GM21515 (cell line): Measurements from ENCODE around the gene LAD1.

Experiments used
- ATAC-seq: cut with Tn5 transposase; IDR thresholded peaks from one replicate; pipeline ENCODE4 v1.9.1; 2021; ENCODE audit not compliant: unreplicated experiment

LAD1 gene

DNA sequence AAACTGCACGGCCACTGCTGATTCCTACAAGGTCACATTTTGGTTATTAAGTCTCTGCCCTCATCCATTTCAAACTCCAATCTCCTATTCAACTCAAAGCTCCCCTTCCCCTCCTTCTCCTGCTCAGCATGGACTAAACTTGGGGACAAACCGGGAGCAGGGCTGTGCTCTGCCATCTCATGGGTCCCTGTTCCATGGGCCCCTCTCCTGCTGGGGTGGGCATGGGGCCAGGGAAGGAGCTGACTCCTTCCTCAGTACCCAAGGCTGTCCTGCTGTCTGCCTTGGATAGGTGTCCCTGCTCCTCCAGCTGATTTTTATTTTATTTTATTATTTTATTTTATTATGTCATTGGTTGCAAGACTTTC is 48.8 kb downstream of the LAD1 start:
- ATAC-seq, result no peak

DNA sequence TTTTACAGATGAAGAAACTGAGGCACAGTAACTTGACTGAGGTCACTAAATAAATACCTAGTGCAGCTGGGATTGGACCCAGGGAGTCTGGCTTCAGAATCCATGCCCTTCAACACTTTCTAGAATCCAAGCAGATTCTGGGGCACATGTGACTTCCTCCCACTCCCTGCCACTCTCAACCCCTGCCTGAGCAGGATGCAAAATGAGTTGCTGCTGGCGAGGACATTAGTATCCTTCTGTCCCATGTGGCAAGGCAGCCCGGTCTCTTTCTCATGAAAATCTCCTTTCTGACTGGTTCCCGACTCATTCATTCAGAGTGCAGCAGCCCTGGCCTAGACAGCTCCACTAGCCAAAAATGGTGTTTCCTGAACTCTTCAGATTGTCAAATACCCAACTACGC is 50.0 kb downstream of the LAD1 start:
- ATAC-seq, result no peak

DNA sequence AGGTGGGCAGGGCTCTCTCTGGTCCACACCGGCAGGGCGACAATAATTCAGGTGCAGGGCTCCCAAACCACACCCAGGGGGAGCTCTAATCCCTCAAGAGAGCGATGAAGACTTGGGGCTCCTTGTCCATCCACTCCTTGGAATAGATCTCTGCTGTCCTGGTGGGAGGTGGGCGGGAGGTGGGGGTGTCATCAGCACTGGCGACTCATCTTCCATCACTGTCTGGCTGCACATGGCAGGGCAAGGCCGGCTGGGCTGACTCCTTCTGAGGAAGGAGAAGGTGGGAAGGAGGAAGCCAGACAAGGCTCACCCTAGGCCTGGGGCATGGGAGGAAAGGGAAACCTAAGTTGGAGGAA is 50.9 kb downstream of the LAD1 start:
- ATAC-seq, result no peak

DNA sequence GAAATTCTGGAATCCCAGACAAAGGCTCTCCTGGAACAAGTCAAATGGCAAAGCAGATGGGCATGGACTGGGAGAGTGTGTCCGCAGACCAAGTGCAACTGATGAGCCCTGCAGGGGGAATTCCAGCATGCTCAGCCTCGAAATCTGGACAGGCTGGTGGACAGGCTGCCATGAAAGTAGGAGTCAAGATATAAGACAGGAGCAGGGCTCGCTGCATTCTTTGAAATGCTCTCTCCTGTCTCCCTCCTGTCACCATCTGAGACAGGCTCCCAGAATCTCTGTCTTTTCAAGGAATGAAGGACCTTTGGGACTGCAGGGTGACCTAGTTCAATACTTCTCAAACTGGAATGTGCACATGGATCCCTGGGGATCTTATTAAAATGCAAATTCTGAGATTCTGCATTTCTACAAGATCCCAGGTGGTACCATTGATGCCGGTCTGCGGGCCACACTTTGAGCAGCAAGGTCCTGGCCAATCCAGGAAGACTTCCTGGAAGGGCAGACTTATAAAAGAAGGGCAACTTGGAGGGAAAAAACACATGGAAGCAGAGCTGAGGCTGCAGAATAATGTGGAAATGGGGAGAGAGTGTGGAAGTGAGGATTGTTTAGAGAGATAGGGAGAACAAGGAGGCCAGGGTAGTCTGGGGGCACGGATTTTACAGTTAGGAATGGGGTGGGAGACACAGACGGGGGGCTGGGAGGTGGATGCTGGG is 51.5 kb downstream of the LAD1 start:
- no peak for ATAC-seq

DNA sequence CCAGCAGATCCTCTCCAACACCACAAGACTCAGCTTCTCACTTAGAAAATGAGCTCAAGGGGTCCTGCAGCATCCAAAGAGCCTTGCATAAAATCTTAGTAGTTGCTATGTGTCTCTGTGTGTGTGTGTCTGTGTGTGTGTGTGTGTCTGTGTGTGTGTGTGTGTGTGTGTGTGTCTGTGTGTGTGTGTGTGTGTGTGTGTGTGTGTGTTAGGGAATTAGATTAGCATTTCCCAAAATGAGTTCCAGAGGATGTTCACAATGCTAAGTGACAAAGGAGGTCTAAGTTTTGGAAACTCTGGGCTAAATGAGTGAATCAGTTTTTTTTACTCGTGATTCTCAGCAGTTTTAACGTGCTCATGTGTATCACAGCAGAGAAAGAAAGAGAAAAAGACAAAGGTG is 52.1 kb downstream of the LAD1 start:
- ATAC-seq, result no peak

DNA sequence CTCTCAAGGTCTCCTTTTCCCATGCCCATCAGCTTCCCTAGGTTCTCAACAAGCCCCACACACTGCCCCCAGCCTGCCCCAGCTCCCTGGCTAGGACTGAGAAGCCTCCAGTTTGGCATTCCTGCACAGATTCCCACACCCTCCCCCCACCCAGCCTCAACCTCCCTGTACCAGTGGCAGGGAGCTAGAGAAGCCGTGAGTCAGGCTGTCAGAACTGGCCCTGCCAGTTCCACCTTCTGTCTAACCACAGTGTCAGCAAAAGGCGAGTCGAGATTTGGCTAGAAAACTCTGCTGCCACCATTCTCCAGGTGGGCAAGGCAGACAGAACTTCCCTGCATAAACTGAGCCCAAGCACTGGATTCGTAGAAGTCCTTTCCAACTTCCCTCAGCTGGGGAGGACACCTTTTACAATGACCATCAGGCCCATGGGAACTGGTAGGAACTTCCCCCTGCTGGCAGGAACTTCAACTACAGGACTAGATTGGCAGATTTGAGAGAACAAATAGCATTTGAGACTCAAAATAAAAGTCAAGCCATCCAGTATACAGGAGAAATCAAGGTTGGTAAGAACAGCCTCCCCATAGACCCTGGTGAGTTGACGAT is 52.7 kb downstream of the LAD1 start:
- no peak for ATAC-seq

DNA sequence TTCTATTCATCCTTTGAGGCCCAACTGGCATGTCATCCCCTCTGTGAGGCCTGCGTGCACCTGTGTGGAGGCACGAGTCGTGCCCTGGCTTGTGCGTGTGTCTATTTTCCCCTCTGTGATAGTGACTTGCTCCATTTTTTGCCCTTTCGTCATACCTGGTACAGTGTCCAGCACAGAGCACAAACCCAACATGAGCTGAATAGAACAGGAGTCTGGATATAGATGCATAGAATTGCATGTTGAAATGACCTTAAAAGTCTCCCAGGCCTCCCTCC is 54.1 kb downstream of the LAD1 start:
- ATAC-seq, result no peak

DNA sequence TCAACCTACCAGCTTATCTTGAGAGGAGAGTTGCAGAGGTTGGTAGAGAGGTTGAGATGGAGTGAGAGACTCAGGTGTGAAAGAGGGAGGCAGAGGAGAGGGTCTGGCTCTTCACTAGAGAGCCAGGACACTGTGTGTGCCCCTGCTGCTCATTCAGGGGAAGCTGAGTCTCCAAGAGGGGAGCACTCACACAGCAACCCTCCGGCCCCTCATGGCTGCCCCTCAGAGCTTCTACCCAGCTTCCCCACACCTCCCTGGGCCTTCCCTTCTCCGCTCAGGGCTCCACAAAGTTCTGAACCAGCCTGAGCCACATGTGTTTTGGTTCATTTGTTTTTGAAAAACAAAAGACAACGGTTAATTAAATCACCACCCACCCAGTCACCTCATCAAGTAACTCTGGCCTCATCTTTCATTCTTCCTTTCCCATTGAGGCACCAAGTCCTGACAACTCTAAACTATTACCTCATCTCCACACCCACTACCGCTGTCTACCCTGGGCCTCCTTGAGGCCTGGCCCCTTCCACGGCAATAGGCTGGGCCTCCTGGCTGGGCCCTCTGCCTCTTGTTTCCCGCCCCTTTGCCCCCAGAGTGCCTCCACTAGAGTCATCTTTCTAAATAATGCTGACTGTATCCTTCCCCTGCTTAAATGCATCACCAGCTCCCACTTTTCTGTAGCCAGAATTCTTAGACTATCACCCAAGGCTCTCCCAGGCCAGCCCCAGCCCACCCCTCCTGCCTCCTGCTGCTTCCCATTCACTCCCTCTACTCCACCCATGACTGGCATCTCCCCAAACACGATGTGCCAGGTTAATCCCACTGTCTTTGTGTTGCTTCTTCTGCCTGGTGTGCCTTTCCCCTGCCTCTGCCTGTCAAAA is 54.7 kb downstream of the LAD1 start:
- ATAC-seq, result no peak

DNA sequence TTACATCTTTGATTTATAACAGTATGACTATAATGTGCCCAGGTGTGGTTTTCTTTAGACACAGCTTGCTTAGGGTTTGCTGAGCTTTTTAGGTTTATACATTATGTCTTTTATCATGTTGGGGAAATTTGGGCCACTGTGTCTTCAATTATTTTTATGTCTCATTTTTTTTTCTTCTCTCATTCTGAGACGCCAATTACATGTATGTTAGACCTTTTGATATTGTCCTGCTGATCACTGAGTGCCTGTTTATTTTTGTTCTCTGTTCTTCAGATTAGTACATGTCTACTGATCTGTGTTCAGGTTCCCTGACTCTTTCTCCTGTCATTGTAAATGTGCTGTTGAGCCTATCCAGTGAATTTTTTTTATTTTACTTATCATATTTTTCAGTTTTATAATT is 57.7 kb downstream of the LAD1 start:
- no peak for ATAC-seq

DNA sequence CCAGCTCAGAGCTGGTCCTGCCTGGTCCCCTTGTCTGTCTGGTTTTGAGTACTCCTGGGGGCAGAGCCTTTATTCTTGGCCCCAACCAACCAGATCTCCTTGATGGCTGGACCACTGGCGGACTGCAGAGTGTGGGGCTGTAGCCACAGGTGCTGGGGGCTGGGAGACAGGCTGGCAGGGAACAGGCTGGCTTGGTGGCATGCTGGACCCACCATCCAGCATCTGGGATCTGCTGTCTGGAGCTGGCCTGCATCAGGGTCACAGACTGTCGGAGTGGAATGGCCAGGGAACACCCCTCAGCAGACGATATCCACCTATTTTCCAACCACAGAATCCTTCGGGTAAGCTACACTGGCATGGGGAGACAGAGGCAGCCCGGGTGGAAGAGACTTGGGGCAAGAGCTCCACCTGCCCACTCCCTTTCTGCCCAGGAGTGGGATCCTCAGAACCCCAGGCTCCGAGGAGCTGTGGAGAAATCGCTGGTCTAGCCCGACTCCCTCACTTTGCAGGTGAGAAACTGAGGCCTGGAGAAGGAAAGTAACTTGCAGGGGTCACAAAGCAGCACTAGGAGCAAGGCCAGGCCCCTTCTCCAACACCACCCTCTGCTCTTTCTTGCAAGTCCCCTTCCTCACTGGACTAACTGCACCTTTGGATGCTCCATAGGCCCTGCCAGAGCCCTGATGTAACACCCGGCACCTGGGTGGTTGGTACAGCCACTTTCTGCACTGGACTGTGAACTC is 62.2 kb downstream of the LAD1 start:
- ATAC-seq, result no peak

DNA sequence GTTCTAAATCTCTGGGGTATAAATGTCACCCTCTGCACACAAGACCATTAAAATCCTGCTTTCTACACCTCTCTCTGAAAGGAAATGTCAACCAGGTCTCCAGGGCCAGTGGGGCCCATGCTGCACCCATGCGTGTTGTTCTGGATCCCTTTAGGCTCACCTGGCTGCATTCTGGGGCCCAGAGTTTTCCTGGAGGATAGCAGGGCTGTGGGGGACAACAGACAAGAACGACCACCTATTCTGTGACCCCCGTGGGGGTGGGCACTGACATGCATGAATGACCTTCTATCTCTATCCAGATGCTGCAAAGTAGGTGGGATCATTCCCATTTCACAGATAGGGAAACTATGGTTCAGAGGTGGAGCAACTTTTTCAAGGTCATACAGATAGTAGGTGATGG is 63.2 kb downstream of the LAD1 start:
- no peak for ATAC-seq

DNA sequence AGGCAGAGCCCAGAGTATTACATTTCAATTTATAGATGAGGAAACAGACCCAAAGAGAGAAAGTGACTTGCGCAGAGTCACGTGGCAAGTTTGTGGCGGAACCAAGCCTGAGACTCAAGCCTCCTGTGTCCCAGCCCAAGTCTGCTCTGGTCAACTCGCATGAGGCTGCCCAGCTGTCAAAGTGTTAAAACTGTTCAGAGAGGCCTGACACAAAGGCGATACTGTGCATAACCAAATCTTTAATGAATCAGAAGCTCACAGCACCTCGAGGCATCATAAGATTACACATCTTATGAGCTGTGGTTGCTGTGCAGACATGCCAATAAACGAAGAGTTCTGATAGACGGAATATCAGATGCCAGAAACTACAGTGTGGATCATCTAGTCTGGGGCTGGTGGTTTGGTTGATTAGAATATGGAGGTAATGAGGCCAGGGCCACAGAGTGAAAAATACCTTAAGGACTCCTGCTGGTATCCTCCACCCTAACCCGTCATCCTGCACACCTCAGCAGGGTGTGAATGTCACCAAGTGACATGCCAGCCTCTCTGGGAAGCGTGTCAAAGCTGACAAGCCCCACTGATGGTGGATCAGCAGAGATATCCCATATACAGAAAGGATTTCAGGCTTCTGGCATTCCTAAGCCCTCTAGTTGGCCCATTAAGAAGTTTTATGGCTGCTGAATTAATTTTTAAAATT is 63.8 kb downstream of the LAD1 start:
- no peak for ATAC-seq

DNA sequence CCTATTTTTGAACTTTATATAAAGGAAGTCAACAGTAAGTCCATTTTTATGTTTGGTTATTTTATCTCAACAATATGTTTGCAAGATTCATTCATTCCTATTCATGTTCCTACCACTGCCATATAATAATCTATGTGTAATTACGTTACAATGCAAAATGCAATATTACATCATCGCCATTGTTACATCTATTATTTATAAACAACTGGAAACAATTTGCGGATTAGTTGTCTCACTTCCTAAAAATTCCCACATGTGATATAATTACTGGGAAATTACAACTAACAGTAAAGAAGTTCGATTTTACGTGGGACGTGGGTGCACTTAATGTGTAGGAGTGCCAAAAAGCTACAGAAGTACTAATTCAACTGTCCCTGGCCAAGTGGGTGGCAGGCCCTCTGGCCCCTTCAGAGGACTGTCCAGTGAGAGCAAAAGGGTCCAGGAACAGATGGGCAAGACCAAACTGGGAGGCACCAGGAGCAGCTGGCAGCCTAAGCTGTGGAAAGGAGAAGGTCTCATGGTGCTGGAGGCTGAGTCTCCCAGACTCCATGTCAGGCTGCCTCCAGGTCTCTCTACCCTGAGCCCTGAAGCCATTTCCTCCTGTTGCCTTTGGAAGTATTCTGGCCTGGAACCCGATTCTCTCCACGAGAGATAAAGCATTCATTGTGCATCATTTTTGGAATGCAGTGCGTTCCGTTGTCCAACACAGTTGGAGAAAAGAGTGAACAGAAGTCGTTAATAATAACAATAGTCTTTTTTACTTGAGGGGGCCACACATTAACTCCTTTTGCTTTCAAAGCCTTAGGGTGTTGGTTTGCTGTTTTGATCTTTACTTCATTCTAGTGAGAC is 64.6 kb downstream of the LAD1 start:
- no peak for ATAC-seq

DNA sequence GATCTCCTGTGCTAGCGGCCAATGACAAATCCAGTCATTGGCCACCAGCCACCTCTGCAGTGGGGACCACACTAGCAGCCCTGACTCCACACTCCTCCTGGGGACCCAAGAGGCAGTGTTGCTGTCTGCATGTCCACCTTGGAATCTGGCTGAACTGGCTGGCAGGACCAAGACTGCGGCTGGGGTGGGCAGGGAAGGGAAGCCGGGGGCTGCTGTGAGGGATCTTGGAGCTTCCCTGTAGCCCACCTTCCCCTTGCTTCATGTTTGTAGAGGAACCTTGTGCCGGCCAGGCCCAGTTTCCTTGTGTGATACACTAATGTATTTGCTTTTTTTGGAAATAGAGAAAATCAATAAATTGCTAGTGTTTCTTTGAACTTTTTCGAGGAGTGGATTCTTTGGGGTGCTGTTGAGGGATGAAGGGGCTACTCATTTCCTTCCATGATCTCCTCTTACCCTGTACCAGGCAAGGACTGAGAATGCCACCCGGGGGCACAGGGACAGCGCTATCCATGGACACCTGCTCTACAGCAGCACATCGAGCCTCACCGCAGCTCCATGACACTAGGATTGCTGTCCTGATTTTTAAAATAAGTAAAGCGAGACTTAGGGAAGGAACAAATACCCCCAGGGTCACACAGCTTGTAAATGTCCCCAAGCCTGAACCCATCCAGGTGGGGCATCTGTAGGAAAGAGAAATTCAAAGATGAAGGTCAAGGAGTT is 66.3 kb downstream of the LAD1 start:
- no peak for ATAC-seq

DNA sequence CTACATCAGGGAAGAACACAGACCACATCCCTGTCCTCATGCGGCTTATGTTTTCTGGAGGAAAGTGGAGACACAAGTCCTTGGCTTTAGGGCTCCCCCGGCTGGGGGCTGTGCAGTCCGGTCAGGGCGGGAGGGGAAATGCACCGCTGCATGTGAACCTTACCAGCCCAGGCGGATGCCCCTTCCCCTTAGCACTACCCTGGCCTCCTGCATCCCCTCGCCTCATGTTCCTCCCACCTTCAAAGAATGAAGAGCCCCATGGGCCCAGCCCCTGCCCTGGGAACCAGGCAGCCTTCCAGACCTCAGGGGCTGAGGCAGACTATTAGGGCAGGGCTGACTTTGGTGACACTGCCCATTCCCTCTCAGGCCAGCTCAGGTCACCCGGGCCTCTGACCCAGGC is 67.1 kb downstream of the LAD1 start:
- ATAC-seq, result no peak

DNA sequence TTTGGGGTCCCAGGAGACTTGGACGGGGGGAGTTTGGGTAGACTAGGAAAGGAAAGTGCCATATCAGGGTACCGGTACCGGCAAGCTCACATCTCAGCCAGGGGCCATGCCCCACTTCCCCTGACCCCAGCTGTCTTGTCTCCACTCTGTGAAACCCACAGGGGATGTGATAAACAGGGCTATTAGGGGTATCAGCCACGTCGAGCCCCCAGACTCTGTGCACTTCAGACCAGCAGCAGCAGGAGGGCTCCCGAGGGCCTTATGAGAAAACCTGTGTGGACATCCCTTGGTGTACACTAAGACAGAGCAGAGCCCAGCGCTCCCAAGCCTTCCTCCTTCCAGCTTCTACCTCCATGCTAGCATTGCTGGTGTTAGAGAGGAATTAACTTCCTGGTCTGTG is 68.0 kb downstream of the LAD1 start:
- no peak for ATAC-seq
